HL-60 (cell line): ENCODE measurements around the gene TIFAB.

Source experiments
- DNase-seq, 2 experiments: peaks; one replicate each; pipeline ENCODE4 v3.0.0-alpha.2; 2010 to 2020; ENCODE audit warnings: low read depth in 1 of 2, low spot score in 1 of 2
- H3K27ac ChIP-seq: fragments of 250-450 bp; sonication (Bioruptor Pico); replicated peaks from 2 replicates; pipeline ENCODE4 v1.5.1; 2020; ENCODE audit warnings: mild to moderate bottlenecking, moderate library complexity
- H3K27me3 ChIP-seq: fragments of 250-450 bp; sonication (Bioruptor Pico); 2 replicates; pipeline ENCODE4 v1.5.1; 2021; ENCODE audit warnings: mild to moderate bottlenecking, moderate library complexity; ENCODE audit not compliant: insufficient read depth, poor library complexity, severe bottlenecking
- H3K4me3 ChIP-seq: replicated peaks from 2 replicates; pipeline ENCODE4 v1.5.1; 2011; ENCODE audit warnings: mild to moderate bottlenecking, control low read depth, low read length; ENCODE audit not compliant: insufficient read depth
- GABPA ChIP-seq: IDR thresholded peaks from 2 replicates; pipeline ENCODE4 v1.6.1; 2012; ENCODE audit warnings: low read depth
- POLR2AphosphoS5 ChIP-seq: IDR thresholded peaks from 2 replicates; pipeline ENCODE4 v1.6.1; 2012; ENCODE audit warnings: low read depth
- REST ChIP-seq: IDR thresholded peaks from 2 replicates; pipeline ENCODE4 v1.6.1; 2012; ENCODE audit warnings: low read depth; ENCODE audit not compliant: insufficient replicate concordance
- SPI1 ChIP-seq: IDR thresholded peaks from 2 replicates; pipeline ENCODE4 v1.6.1; 2012; ENCODE audit warnings: low read depth, mild to moderate bottlenecking, borderline replicate concordance
- TF ChIP-seq, protein P1 (sequence below): IDR thresholded peaks from one replicate; pipeline ENCODE4 v1.5.1; 2011; ENCODE audit warnings: low read length, control low read depth, inconsistent platforms; ENCODE audit not compliant: insufficient read depth

TIFAB gene

DNA sequence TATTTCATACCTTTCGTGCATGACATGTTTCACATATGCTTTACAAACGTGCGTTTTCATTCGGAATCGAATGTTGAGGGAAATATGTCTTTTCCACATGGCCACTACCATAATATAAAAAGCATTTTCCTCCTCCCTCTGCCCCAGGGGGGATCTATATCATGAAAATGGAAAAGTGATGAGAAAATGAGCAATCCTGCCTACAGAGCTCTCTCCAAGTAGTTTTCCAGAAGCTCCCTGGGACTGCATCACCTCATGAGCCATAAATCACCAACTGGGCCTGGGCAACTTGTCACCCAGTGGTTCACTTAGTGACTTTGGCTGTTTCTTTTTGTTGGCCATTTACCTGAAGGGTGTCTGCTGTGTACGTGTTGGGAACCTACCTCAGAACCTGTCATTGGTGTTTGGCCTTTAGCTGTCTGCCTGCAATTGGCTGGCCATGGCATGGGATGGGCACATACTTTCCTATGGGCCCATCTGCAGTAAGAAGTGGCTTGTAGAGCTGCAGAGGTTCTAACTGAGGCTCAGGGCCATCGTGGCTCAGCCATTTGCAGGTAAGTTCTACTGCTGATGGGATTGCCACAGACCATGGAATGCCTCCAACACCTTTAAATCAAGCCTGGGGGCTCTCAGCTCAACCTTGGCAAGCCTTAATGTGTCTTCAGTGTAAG is 9.5 kb upstream of the TIFAB start:
- DNase-seq: no peak
- TF ChIP-seq, protein P1, sequence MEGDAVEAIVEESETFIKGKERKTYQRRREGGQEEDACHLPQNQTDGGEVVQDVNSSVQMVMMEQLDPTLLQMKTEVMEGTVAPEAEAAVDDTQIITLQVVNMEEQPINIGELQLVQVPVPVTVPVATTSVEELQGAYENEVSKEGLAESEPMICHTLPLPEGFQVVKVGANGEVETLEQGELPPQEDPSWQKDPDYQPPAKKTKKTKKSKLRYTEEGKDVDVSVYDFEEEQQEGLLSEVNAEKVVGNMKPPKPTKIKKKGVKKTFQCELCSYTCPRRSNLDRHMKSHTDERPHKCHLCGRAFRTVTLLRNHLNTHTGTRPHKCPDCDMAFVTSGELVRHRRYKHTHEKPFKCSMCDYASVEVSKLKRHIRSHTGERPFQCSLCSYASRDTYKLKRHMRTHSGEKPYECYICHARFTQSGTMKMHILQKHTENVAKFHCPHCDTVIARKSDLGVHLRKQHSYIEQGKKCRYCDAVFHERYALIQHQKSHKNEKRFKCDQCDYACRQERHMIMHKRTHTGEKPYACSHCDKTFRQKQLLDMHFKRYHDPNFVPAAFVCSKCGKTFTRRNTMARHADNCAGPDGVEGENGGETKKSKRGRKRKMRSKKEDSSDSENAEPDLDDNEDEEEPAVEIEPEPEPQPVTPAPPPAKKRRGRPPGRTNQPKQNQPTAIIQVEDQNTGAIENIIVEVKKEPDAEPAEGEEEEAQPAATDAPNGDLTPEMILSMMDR: no peak
- no peak for TF ChIP-seq REST
- no peak for TF ChIP-seq POLR2AphosphoS5
- no peak for TF ChIP-seq GABPA
- no peak for TF ChIP-seq SPI1
- H3K27me3 ChIP-seq: no peaks in the 10 kb centered on the region
- no peak overlapping the region for H3K27ac ChIP-seq
- H3K4me3 ChIP-seq: no peak overlapping the region

- TF ChIP-seq GABPA (no peak), REST (no peak), SPI1 (no peak), POLR2AphosphoS5 (no peak)
- TF ChIP-seq, protein P1: no peak
- no peak overlapping the region for H3K27ac ChIP-seq
- DNase-seq: no peak
- H3K27me3 ChIP-seq: no peaks in the 10 kb centered on the region
- H3K4me3 ChIP-seq: no peak overlapping the region
Measured at GRCh38 chr5:135460246-135461033, 8.3 kb upstream of the TIFAB start.

DNA sequence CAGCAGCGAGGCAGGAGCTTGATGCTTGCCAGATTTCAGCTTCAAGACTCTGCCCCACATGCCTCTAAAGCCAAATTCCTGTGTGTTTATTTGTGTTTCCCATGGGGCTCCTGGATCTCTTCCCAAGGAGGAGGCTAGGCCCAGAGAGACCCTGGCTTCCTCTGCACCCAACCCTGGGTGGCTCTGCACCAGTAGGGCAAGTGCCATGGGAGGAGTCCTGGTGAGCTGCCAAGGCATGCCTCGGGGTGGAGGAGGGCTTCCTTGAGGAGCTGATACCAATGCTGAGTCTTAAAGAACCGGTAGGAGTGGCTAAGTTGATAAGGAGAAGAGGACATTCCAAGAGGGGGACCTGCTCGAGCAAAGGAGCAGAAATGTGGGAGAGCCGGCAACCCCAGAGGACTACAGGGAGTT is 6.8 kb upstream of the TIFAB start:
- H3K27me3 ChIP-seq: no peaks in the 10 kb centered on the region
- no peak overlapping the region for H3K27ac ChIP-seq
- DNase-seq: no peak
- TF ChIP-seq POLR2AphosphoS5 (no peak), REST (no peak), SPI1 (no peak), GABPA (no peak)
- TF ChIP-seq, protein P1: no peak
- no peak overlapping the region for H3K4me3 ChIP-seq
